Measurements from ENCODE around the gene ASXL1. TPM values are rescaled to one million over a fixed set of nuclear protein-coding genes. Genes with fewer than 3 reads are reported as not detected.

Gene ASXL1
- total and polyA plus RNA-seq, 2 donors from 2014 or later, result 16.2 to 71.1 TPM

GRCh38 chr20:32350421-32350820 is 7.7 kb upstream of the ASXL1 start:
- intact Hi-C loops (cut with DNase I), result no loop called here
- no peak for FAIRE-seq

GRCh38 chr20:32352121-32352720 is 5.9 kb upstream of the ASXL1 start:
- intact Hi-C loops (cut with DNase I), result no loop called here
- DNase-seq (no peak), FAIRE-seq (no peak)
- H3K9me3 ChIP-seq (ENCODE audit: control insufficient read depth in 2 of 3, insufficient read depth in 1 of 3, low read length in 3 of 3), result no peaks in the 10 kb centered on the region
- H3K9ac ChIP-seq (ENCODE audit: low read length in 3 of 3), result no peak overlapping the region
- H3K36me3 ChIP-seq (ENCODE audit: control insufficient read depth in 2 of 3, insufficient read depth in 3 of 3, low read length in 3 of 3), result no peaks in the 10 kb centered on the region
- peaks cover 0 to 4% (median 3%) of the 10 kb centered on the region in 3 donors for H3K4me1 ChIP-seq (ENCODE audit: control insufficient read depth in 2 of 3, insufficient read depth in 2 of 3, low read depth in 1 of 3, low read length in 3 of 3)
- no peak overlapping the region for H3K27ac ChIP-seq (ENCODE audit: low read depth in 2 of 2, low read length in 2 of 2)
- no peak overlapping the region for H3K4me3 ChIP-seq (ENCODE audit: low read length in 3 of 3)
- H3K27me3 ChIP-seq (ENCODE audit: control insufficient read depth, insufficient read depth, low read length), result no peaks in the 10 kb centered on the region
- no peak for TF ChIP-seq CTCF (IDR thresholded peaks at IDR 0.05; ENCODE audit: borderline replicate concordance, extremely low read depth, insufficient read depth)

More at GRCh38 chr20:32350421-32350820, 7.7 kb upstream of the ASXL1 start:
- H3K9ac ChIP-seq (ENCODE audit: low read length in 3 of 3), result no peak overlapping the region
- H3K4me3 ChIP-seq (ENCODE audit: low read length in 3 of 3), result no peak overlapping the region
- H3K4me1 ChIP-seq (ENCODE audit: control insufficient read depth in 2 of 3, insufficient read depth in 2 of 3, low read depth in 1 of 3, low read length in 3 of 3), result no peaks in the 10 kb centered on the region
- DNase-seq, result no peak
- no peak overlapping the region for H3K27ac ChIP-seq (ENCODE audit: low read depth in 2 of 2, low read length in 2 of 2)
- no peaks in the 10 kb centered on the region for H3K9me3 ChIP-seq (ENCODE audit: control insufficient read depth in 2 of 3, insufficient read depth in 1 of 3, low read length in 3 of 3)
- no peaks in the 10 kb centered on the region for H3K27me3 ChIP-seq (ENCODE audit: control insufficient read depth, insufficient read depth, low read length)
- H3K36me3 ChIP-seq (ENCODE audit: control insufficient read depth in 2 of 3, insufficient read depth in 3 of 3, low read length in 3 of 3), result no peaks in the 10 kb centered on the region
- no peak for TF ChIP-seq CTCF (IDR thresholded peaks at IDR 0.05; ENCODE audit: borderline replicate concordance, extremely low read depth, insufficient read depth)

GRCh38 chr20:32353848-32354496 is 4.2 kb upstream of the ASXL1 start:
- Histone ChIP-seq H3K9me3 (ENCODE audit: control insufficient read depth in 2 of 3, insufficient read depth in 1 of 3, low read length in 3 of 3) (no peaks in the 10 kb centered on the region), H3K4me1 (ENCODE audit: control insufficient read depth in 2 of 3, insufficient read depth in 2 of 3, low read depth in 1 of 3, low read length in 3 of 3) (peaks cover 0 to 7% (median 7%) of the 10 kb centered on the region in 3 donors), H3K4me3 (ENCODE audit: low read length in 3 of 3) (no peak overlapping the region), H3K27ac (ENCODE audit: low read depth in 2 of 2, low read length in 2 of 2) (no peak overlapping the region), H3K36me3 (ENCODE audit: control insufficient read depth in 2 of 3, insufficient read depth in 3 of 3, low read length in 3 of 3) (no peaks in the 10 kb centered on the region), H3K9ac (ENCODE audit: low read length in 3 of 3) (no peak overlapping the region), H3K27me3 (ENCODE audit: control insufficient read depth, insufficient read depth, low read length) (no peaks in the 10 kb centered on the region)
- no peak for TF ChIP-seq CTCF (IDR thresholded peaks at IDR 0.05; ENCODE audit: borderline replicate concordance, extremely low read depth, insufficient read depth)
- FAIRE-seq, result no peak
- intact Hi-C loops (cut with DNase I), result no loop called here
- DNase-seq, result no peak
